ENCODE results near the gene MAB21L1. TPM values are rescaled to one million over a fixed set of nuclear protein-coding genes. Genes with fewer than 3 reads are reported as not detected.

MAB21L1 gene
- total RNA-seq, 1 experiment from 2014 or later = not detected

- no peaks in the 10 kb centered on the region for H3K79me2 ChIP-seq (ENCODE audit: insufficient read depth, low read length)
- H4K20me1 ChIP-seq (ENCODE audit: insufficient read depth) = no peaks in the 10 kb centered on the region
- no peaks in the 10 kb centered on the region for H3K9me2 ChIP-seq (ENCODE audit: insufficient read depth)
- ATAC-seq (no peak), DNase-seq (ENCODE audit: low read depth, low spot score) (no peak)
- H3K9me3 ChIP-seq (ENCODE audit: control insufficient read depth in 1 of 2, insufficient read depth in 1 of 2, low read depth in 1 of 2, low read length in 2 of 2) = no peaks in the 10 kb centered on the region
- no peaks in the 10 kb centered on the region for H3K27me3 ChIP-seq (ENCODE audit: insufficient read depth, low read length)
- H3K4me2 ChIP-seq (ENCODE audit: low read length) = no peak overlapping the region
- intact Hi-C loops (cut with micrococcal nuclease) = no loop called here
- no peak overlapping the region for H3K9ac ChIP-seq (ENCODE audit: low read length)
- ChIA-PET CTCF (no interaction called here), RAD21 (ENCODE audit: low non-redundant PET in 1 of 2, low total read pairs in 2 of 2, uncharacterized antibody in 2 of 2, unreplicated experiment in 2 of 2) (no interaction called here), POLR2A (no interaction called here)
- H3K4me1 ChIP-seq (ENCODE audit: control insufficient read depth in 1 of 2, insufficient read depth in 2 of 2, low read length in 2 of 2) = no peaks in the 10 kb centered on the region
- H2AFZ ChIP-seq (ENCODE audit: low read depth, low read length, poor library complexity, severe bottlenecking) = no peak overlapping the region
- no peak overlapping the region for H3K27ac ChIP-seq (ENCODE audit: low read depth, low read length)
- H3K36me3 ChIP-seq (ENCODE audit: control insufficient read depth in 1 of 2, insufficient read depth in 2 of 2, low read length in 2 of 2) = no peaks in the 10 kb centered on the region
- no peak overlapping the region for H3K4me3 ChIP-seq (replicated peaks in 1 of 2; ENCODE audit: low read depth in 1 of 2, low read length in 2 of 2)
- no TSS peak for BruUV-seq (replicated peaks)
- TF ChIP-seq SP1 (IDR thresholded peaks at IDR 0.05; ENCODE audit: low read depth) = no peak
- TF ChIP-seq POLR2A (IDR thresholded peaks at IDR 0.05; ENCODE audit: borderline replicate concordance, extremely low read depth, insufficient read depth, insufficient read length) = no peak
- TF ChIP-seq ZBTB33 (IDR thresholded peaks at IDR 0.05; ENCODE audit: extremely low read depth, insufficient replicate concordance, low read length) = no peak
- no peak for TF ChIP-seq YY1 (IDR thresholded peaks at IDR 0.05; ENCODE audit: extremely low read depth, insufficient replicate concordance, low read depth, low read length)
- no peak for TF ChIP-seq ELF1 (IDR thresholded peaks at IDR 0.05; ENCODE audit: borderline replicate concordance, low read depth)
- TF ChIP-seq EGR1 (IDR thresholded peaks at IDR 0.05; ENCODE audit: low read depth) = no peak
- TF ChIP-seq CEBPB (IDR thresholded peaks at IDR 0.05; ENCODE audit: low read depth) = no peak
- TF ChIP-seq FOSL1 (IDR thresholded peaks at IDR 0.05; ENCODE audit: low read depth) = no peak
- TF ChIP-seq SIN3A (IDR thresholded peaks at IDR 0.05; ENCODE audit: low read depth) = no peak
- no peak for TF ChIP-seq CTCF (IDR thresholded peaks at IDR 0.05 in 2 of 3, conservative IDR thresholded peaks at IDR 0.05 in 1 of 3; ENCODE audit: borderline replicate concordance in 1 of 3, insufficient read depth in 1 of 3, low read depth in 2 of 3, low read length in 2 of 3)
Observed at GRCh38 chr13:35499196-35499662, 22.7 kb upstream of the MAB21L1 start.
